RKO (cell line): ENCODE measurements around the gene ITPRIPL1.
A peak's percentile ranks its signal among the peaks of the same experiment; 100 is the strongest.

Source experiments
- DNase-seq: peaks from one replicate; pipeline ENCODE4 v3.0.0-alpha.2; 2016; ENCODE audit warnings: low spot score

Gene ITPRIPL1

GRCh38 chr2:96359310-96359709 lies 34.2 kb downstream of the ITPRIPL1 start:
- DNase-seq: peak; percentile 20

DNA sequence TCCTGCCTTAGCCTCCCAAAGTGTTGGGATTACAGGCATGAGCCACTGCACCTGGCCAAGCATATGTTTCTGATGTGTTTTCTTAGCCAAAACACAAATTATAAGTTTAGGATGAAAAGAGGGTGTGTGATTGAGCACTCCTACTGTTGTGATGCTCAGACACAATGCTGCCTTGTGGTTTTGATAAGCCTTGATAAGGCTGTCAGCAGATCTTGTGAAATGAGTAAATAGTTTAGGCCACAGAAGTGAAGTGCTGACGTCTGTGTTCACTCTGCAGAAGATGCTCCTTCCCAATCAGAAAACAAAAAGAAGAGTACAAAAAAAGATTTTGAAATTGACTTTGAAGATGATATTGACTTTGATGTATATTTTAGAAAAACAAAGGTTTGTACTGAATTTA lies 34.7 kb downstream of the ITPRIPL1 start:
- no peak for DNase-seq

DNA sequence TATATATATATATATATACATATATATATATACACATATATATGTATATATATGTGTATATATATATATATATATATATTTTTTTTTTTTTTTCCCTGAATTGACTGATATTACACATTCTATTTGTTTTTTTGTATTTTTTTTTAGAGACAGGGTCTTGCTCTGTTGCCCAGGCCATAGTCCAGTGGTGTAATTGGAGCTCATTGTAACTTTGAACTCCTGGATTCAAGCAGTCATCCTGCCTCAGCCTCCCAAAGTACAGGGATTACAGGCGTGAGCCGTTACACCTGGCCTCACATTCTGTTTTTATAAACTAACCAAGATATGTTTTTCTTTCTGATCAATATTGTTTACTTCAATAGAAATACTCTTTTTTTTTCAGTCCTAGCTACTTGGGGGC lies 36.6 kb downstream of the ITPRIPL1 start:
- DNase-seq: no peak

DNA sequence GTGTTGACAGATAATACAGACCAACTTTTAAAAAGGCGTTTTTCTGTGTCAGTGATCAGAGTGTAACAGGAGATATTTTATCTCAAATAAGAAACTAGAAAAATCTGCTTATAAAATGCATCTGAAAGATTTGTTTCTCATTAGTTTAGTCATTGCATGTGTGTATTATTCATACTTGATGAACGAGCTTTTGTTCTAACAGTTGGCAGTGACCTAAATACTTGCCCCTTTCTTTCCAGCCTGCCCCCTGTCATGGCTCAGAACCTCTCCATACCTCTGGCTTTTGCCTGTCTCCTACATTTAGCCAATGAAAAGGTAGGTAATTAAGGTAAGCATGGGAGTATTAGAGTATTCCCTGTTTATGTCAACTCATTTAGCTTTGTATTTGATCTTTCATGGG lies 44.1 kb downstream of the ITPRIPL1 start:
- DNase-seq: no peak

- peak; percentile 32 for DNase-seq
Measured at GRCh38 chr2:96374211-96374951, 49.3 kb downstream of the ITPRIPL1 start.
